H1 (cell line): ENCODE measurements around the gene RBP7. TPM values are rescaled to one million over a fixed set of nuclear protein-coding genes. Genes with fewer than 3 reads are reported as not detected.

Experiments used
- CTCF ChIA-PET: fragments of 300-600 bp; sonication (Branson Sonifier 250); formaldehyde crosslinking; loops from one replicate; lab custom pipeline; 2021; ENCODE audit not compliant: partially characterized antibody; lab: Charles Lee
- POLR2A ChIA-PET: fragments of 300-600 bp; sonication (Branson Sonifier 250); formaldehyde crosslinking; loops from one replicate; lab custom pipeline; 2021; ENCODE audit warnings: inconsistent platforms; ENCODE audit not compliant: partially characterized antibody; lab: Charles Lee
- DNase-seq, 2 experiments: peaks; one replicate each; pipeline versions ENCODE4 v3.0.0 to v3.0.0-alpha.2; 2010 to 2022; ENCODE audit warnings: low spot score in 2 of 2, low read depth in 1 of 2, mixed read lengths in 1 of 2
- FAIRE-seq: peaks from 2 replicates; lab custom pipeline; 2011; peaks lifted over from hg19 to GRCh38; lab: Jason Lieb, UNC
- H2AFZ ChIP-seq: 2 replicates; pipeline ENCODE4 v1.8.1; 2012; ENCODE audit warnings: low read length, inconsistent platforms
- H2AK5ac ChIP-seq: 2 replicates; pipeline ENCODE4 v1.6.1; 2013; ENCODE audit warnings: low read depth, low read length
- H2BK120ac ChIP-seq: replicated peaks from 2 replicates; pipeline ENCODE3; 2013; ENCODE audit warnings: low read depth, low read length, inconsistent platforms
- H2BK12ac ChIP-seq: 2 replicates; pipeline ENCODE4 v1.6.1; 2013; ENCODE audit warnings: low read depth, low read length
- H2BK15ac ChIP-seq: 2 replicates; pipeline ENCODE4 v1.6.1; 2013; ENCODE audit warnings: low read length
- H2BK20ac ChIP-seq: 2 replicates; pipeline ENCODE4 v1.6.1; 2013; ENCODE audit warnings: low read length
- H2BK5ac ChIP-seq: 2 replicates; pipeline ENCODE4 v1.6.1; 2013; ENCODE audit warnings: low read depth, low read length
- H3K14ac ChIP-seq: 2 replicates; pipeline ENCODE4 v1.6.1; 2013; ENCODE audit warnings: inconsistent platforms; ENCODE audit not compliant: insufficient read length
- H3K18ac ChIP-seq: 2 replicates; pipeline ENCODE4 v1.6.1; 2013; ENCODE audit warnings: low read length; ENCODE audit errors: extremely low read depth
- H3K23ac ChIP-seq: 2 replicates; pipeline ENCODE4 v1.6.1; 2013; ENCODE audit warnings: inconsistent platforms; ENCODE audit not compliant: insufficient read length
- H3K23me2 ChIP-seq: 2 replicates; pipeline ENCODE4 v1.6.1; 2013; ENCODE audit warnings: low read depth, low read length
- H3K27ac ChIP-seq: 2 replicates; pipeline ENCODE4 v1.6.1; 2011; ENCODE audit warnings: low read depth, low read length, inconsistent platforms
- H3K27me3 ChIP-seq, 4 experiments: replicated peaks in 1 of 4; 1 replicate in 1 of 4; 2 replicates in 3 of 4; pipeline versions ENCODE4 v1.6.1 to v1.8.1; 2011 to 2013; ENCODE audit warnings: low read length in 3 of 4, mild to moderate bottlenecking in 3 of 4, inconsistent platforms in 2 of 4, mixed read lengths in 2 of 4, moderate library complexity in 1 of 4; ENCODE audit not compliant: control insufficient read depth in 3 of 4, insufficient read depth in 3 of 4; ENCODE audit errors: extremely low read depth in 1 of 4
- H3K36me3 ChIP-seq, 4 experiments: 2 replicates each; pipeline versions ENCODE4 v1.6.1 to v1.8.1; 2011 to 2013; ENCODE audit warnings: mild to moderate bottlenecking in 4 of 4, low read length in 3 of 4, moderate library complexity in 2 of 4, control low read depth in 1 of 4, inconsistent platforms in 1 of 4; ENCODE audit not compliant: insufficient read depth in 4 of 4, control insufficient read depth in 2 of 4
- H3K4ac ChIP-seq: replicated peaks from 2 replicates; pipeline ENCODE3; 2013; ENCODE audit warnings: low read length, low read depth, mixed read lengths, inconsistent platforms; ENCODE audit not compliant: insufficient read length
- H3K4me1 ChIP-seq, 4 experiments: replicated peaks in 1 of 4; 1 replicate in 1 of 4; 2 replicates in 3 of 4; pipeline versions ENCODE4 v1.6.1 to v1.8.1; 2011 to 2013; ENCODE audit warnings: low read length in 3 of 4, inconsistent platforms in 2 of 4, mixed read lengths in 1 of 4; ENCODE audit not compliant: insufficient read depth in 4 of 4, control insufficient read depth in 3 of 4
- H3K4me2 ChIP-seq, 2 experiments: 2 replicates each; pipeline versions ENCODE4 v1.6.1 to v1.8.1; 2011 to 2013; ENCODE audit warnings: low read depth in 2 of 2, low read length in 2 of 2, control low read depth in 1 of 2, inconsistent platforms in 1 of 2, mild to moderate bottlenecking in 1 of 2; ENCODE audit not compliant: insufficient read depth in 1 of 2
- H3K4me3 ChIP-seq, 4 experiments: fragments of 200-600, 300-600 bp in 1 of 4; sonication (generic), shearing (Covaris generic), sonication (Bioruptor Twin) in 1 of 4; 2 replicates each; pipeline versions ENCODE4 v1.5.1 to v1.8.1; 2011 to 2016; ENCODE audit warnings: low read length in 4 of 4, low read depth in 3 of 4, control low read depth in 2 of 4, inconsistent platforms in 2 of 4, mild to moderate bottlenecking in 2 of 4, mixed read lengths in 1 of 4, moderate library complexity in 1 of 4; ENCODE audit not compliant: insufficient read depth in 2 of 4; ENCODE audit errors: extremely low read depth in 1 of 4
- H3K56ac ChIP-seq: replicated peaks from 2 replicates; pipeline ENCODE3; 2013; ENCODE audit warnings: low read depth, mild to moderate bottlenecking, mixed read lengths, low read length, inconsistent platforms; ENCODE audit not compliant: insufficient read length
- H3K79me1 ChIP-seq: 2 replicates; pipeline ENCODE4 v1.6.1; 2013; ENCODE audit warnings: low read depth, low read length, control low read depth
- H3K79me2 ChIP-seq, 2 experiments: 2 replicates each; pipeline versions ENCODE4 v1.6.1 to v1.8.1; 2012 to 2013; ENCODE audit warnings: low read length in 2 of 2, mild to moderate bottlenecking in 2 of 2, inconsistent platforms in 1 of 2; ENCODE audit not compliant: insufficient read depth in 2 of 2, control insufficient read depth in 1 of 2
- H3K9ac ChIP-seq, 4 experiments: replicated peaks in 1 of 4; 1 replicate in 1 of 4; 2 replicates in 3 of 4; pipeline versions ENCODE4 v1.6.1 to v1.8.1; 2011 to 2013; ENCODE audit warnings: low read depth in 3 of 4, low read length in 3 of 4, control low read depth in 2 of 4, mild to moderate bottlenecking in 2 of 4, moderate library complexity in 2 of 4, inconsistent platforms in 1 of 4; ENCODE audit errors: extremely low read depth in 1 of 4
- H3K9me3 ChIP-seq, 2 experiments: 2 replicates each; pipeline versions ENCODE4 v1.6.1 to v1.8.1; 2012 to 2013; ENCODE audit warnings: mild to moderate bottlenecking in 2 of 2, moderate library complexity in 2 of 2, control low read depth in 1 of 2, inconsistent platforms in 1 of 2, low read depth in 1 of 2, low read length in 1 of 2, mixed read lengths in 1 of 2; ENCODE audit not compliant: insufficient read depth in 2 of 2
- H4K20me1 ChIP-seq, 2 experiments: replicated peaks in 1 of 2; 2 replicates each; pipeline versions ENCODE3 to v1.8.1; 2011 to 2013; ENCODE audit warnings: inconsistent platforms in 2 of 2, low read length in 2 of 2, mild to moderate bottlenecking in 1 of 2; ENCODE audit not compliant: insufficient read depth in 2 of 2, control insufficient read depth in 1 of 2
- H4K5ac ChIP-seq: 2 replicates; pipeline ENCODE4 v1.6.1; 2013; ENCODE audit warnings: low read length, low read depth, mixed read lengths, inconsistent platforms; ENCODE audit not compliant: insufficient read length
- H4K8ac ChIP-seq: 2 replicates; pipeline ENCODE4 v1.8.0; 2013; ENCODE audit warnings: mild to moderate bottlenecking, moderate library complexity, low read length, inconsistent platforms; ENCODE audit not compliant: insufficient read depth; ENCODE audit errors: extremely low read depth
- H4K91ac ChIP-seq: replicated peaks from 2 replicates; pipeline ENCODE3; 2013; ENCODE audit warnings: low read length, mixed read lengths, inconsistent platforms; ENCODE audit not compliant: insufficient read length
- ATF3 ChIP-seq: IDR thresholded peaks from 2 replicates; pipeline ENCODE4 v1.6.1; 2011; ENCODE audit warnings: low read depth, mild to moderate bottlenecking, low read length; ENCODE audit not compliant: insufficient read depth
- BACH1 ChIP-seq: IDR thresholded peaks from 2 replicates; pipeline ENCODE4 v1.6.1; 2012; ENCODE audit warnings: low read length, improper control_type of control experiment
- BCL11A ChIP-seq, 2 experiments: IDR thresholded peaks; one replicate each; pipeline ENCODE4 v1.6.1; 2011; ENCODE audit warnings: low read depth in 2 of 2, low read length in 2 of 2, mild to moderate bottlenecking in 2 of 2
- CBX8 ChIP-seq: fragments of 300-800, 300-1000 bp; sonication (generic); IDR thresholded peaks from 2 replicates; pipeline ENCODE4 v1.7.1; 2016; ENCODE audit warnings: low read depth, low read length, borderline replicate concordance
- CEBPB ChIP-seq: IDR thresholded peaks from 2 replicates; pipeline ENCODE4 v1.6.1; 2012; ENCODE audit warnings: low read depth, low read length
- GABPA ChIP-seq: IDR thresholded peaks from 2 replicates; pipeline ENCODE4 v1.6.1; 2011; ENCODE audit warnings: mild to moderate bottlenecking, low read length, moderate library complexity, borderline replicate concordance; ENCODE audit not compliant: insufficient read depth
- HDAC6 ChIP-seq: IDR thresholded peaks from one replicate; pipeline ENCODE4 v1.7.1; 2012; ENCODE audit warnings: low read depth, mild to moderate bottlenecking, inconsistent platforms, low read length, moderate library complexity
- NANOG ChIP-seq: IDR thresholded peaks from 2 replicates; pipeline ENCODE4 v1.6.1; 2011; ENCODE audit warnings: low read length, low read depth, mild to moderate bottlenecking, inconsistent platforms; ENCODE audit not compliant: insufficient read depth, poor library complexity, severe bottlenecking
- POLR2AphosphoS5 ChIP-seq: IDR thresholded peaks from 2 replicates; pipeline ENCODE4 v1.6.1; 2011; ENCODE audit warnings: low read depth, low read length
- RBBP5 ChIP-seq: IDR thresholded peaks from 2 replicates; pipeline ENCODE4 v1.7.1; 2012; ENCODE audit warnings: low read depth, mild to moderate bottlenecking, inconsistent platforms, low read length, moderate library complexity, borderline replicate concordance
- RNF2 ChIP-seq: fragments of 200-900, 300-1000 bp; sonication (generic); IDR thresholded peaks from 2 replicates; pipeline ENCODE4 v1.7.1; 2016; ENCODE audit warnings: borderline replicate concordance, low read depth, mild to moderate bottlenecking, antibody characterized with exemption, low read length; ENCODE audit not compliant: poor library complexity, severe bottlenecking; ENCODE audit errors: missing control alignments
- SP1 ChIP-seq: IDR thresholded peaks from 2 replicates; pipeline ENCODE4 v1.6.1; 2011; ENCODE audit warnings: low read depth, low read length
- TAF7 ChIP-seq: optimal IDR thresholded peaks from 2 replicates; pipeline ENCODE3; 2011; ENCODE audit warnings: low read depth, mild to moderate bottlenecking, inconsistent platforms, low read length, moderate library complexity, borderline replicate concordance
- TCF12 ChIP-seq: IDR thresholded peaks from 2 replicates; pipeline ENCODE4 v1.6.1; 2011; ENCODE audit warnings: low read depth, mild to moderate bottlenecking, low read length
- YY1 ChIP-seq: IDR thresholded peaks from 2 replicates; pipeline ENCODE4 v1.6.1; 2011; ENCODE audit warnings: low read depth, mild to moderate bottlenecking, low read length
- WGBS, 2 experiments: shearing (Covaris generic) in 1 of 2; methylation state at CpG; one replicate each; pipeline versions ENCODE4 v1.1.6 to v1.1.7; 2013 to 2015; ENCODE audit warnings: low lambda C conversion rate in 2 of 2, mixed read lengths in 2 of 2, inconsistent platforms in 1 of 2, low coverage in 1 of 2, missing lambda C conversion rate in 1 of 2; ENCODE audit not compliant: insufficient replicate concordance in 2 of 2, insufficient coverage in 1 of 2, insufficient read length in 1 of 2; ENCODE audit errors: extremely low coverage in 1 of 2, missing lambda C conversion rate in 1 of 2; 5-methylcytosine and 5-hydroxymethylcytosine counted together
- polyA plus RNA-seq, 7 experiments: library from polyadenylated mRNA; depleted of rRNA in 3 of 7; stranded (reverse) in 5 of 7; unstranded in 2 of 7; fragments of >200 nt in 5 of 7; fragments of 200-250 nt in 2 of 7; gene quantifications; 1 replicate in 5 of 7; 2 replicates in 1 of 7; 4 replicates in 1 of 7; pipeline versions ENCODE4 v1.2.1 to v1.2.3, GENCODE V29; 2011 to 2013; ENCODE audit warnings: missing spikeins in 2 of 7, mixed read lengths in 2 of 7
- total RNA-seq: library from RNA; stranded (reverse); fragmentation: NEBNext Ultra II Directional; extraction: Animal tissue kit (Norgen Biotek cat#: 25700); gene quantifications from 2 replicates; pipeline ENCODE4 v1.2.1, GENCODE V29; 2021

RBP7 gene
- total and polyA plus RNA-seq, 2 of the 8 experiments (the other 6 are each of a cell fraction or from before 2014, with no cell fraction given) = 5.7 to 7.2 TPM

GRCh38 chr1:10052347-10052746, 55.3 kb downstream of the RBP7 start:
- no peak overlapping the region for H2BK15ac ChIP-seq
- no peak overlapping the region for H4K91ac ChIP-seq
- H3K79me1 ChIP-seq = peaks cover 12% of the 10 kb centered on the region
- H3K4me2 ChIP-seq = no peak overlapping the region
- H3K9me3 ChIP-seq = no peaks in the 10 kb centered on the region
- peaks cover 0 to 81% of the 10 kb centered on the region in 2 experiments for H3K79me2 ChIP-seq
- H3K4me1 ChIP-seq = no peaks in the 10 kb centered on the region
- CTCF ChIA-PET = no interaction called here
- no peak overlapping the region for H3K14ac ChIP-seq
- H4K20me1 ChIP-seq = peaks cover 2 to 5% of the 10 kb centered on the region in 2 experiments
- no peak overlapping the region for H4K5ac ChIP-seq
- H2AK5ac ChIP-seq = no peak overlapping the region
- no peak overlapping the region for H3K4me3 ChIP-seq
- 87% methylated on average over 4 of the region's 4 CpGs; no CpG with 5 or more reads in 1 of the 2 experiments for WGBS, 2 experiments
- H3K23ac ChIP-seq = no peak overlapping the region
- no peak overlapping the region for H2BK20ac ChIP-seq
- no peak for DNase-seq
- no peaks in the 10 kb centered on the region for H3K23me2 ChIP-seq
- no peak overlapping the region for H4K8ac ChIP-seq
- POLR2A ChIA-PET = no interaction called here
- no peak overlapping the region for H3K4ac ChIP-seq
- no peak overlapping the region for H3K56ac ChIP-seq
- H3K9ac ChIP-seq = no peak overlapping the region
- H3K36me3 ChIP-seq = no peaks in the 10 kb centered on the region; a peak in 1 of 8 replicates
- no peak overlapping the region for H3K18ac ChIP-seq
- no peak overlapping the region for H3K27ac ChIP-seq
- no peak overlapping the region for H2BK5ac ChIP-seq
- no peak overlapping the region for H2AFZ ChIP-seq
- H2BK120ac ChIP-seq = no peak overlapping the region
- no peak for FAIRE-seq
- H2BK12ac ChIP-seq = no peak overlapping the region
- H3K27me3 ChIP-seq = no peaks in the 10 kb centered on the region
- no peak for TF ChIP-seq TAF7
- no peak for TF ChIP-seq SP1
- no peak for TF ChIP-seq RNF2
- TF ChIP-seq BACH1 = no peak
- TF ChIP-seq RBBP5 = no peak
- no peak for TF ChIP-seq ATF3
- no peak for TF ChIP-seq CEBPB
- no peak for TF ChIP-seq CBX8
- no peak for TF ChIP-seq TCF12
- TF ChIP-seq YY1 = no peak
- no peak for TF ChIP-seq POLR2AphosphoS5
- no peak for TF ChIP-seq NANOG
- TF ChIP-seq HDAC6 = no peak
- no peak for TF ChIP-seq GABPA
- TF ChIP-seq BCL11A (IDR thresholded peaks at IDR 0.05; ENCODE audit: low read depth in 2 of 2, low read length in 2 of 2) = no peak
